ENCODE data around the gene HMCN1. TPM values are rescaled to one million over a fixed set of nuclear protein-coding genes. Genes with fewer than 3 reads are reported as not detected.

The HMCN1 gene
- 0.25 TPM in 1 of 2 replicates, not detected in the other for total RNA-seq

DNA sequence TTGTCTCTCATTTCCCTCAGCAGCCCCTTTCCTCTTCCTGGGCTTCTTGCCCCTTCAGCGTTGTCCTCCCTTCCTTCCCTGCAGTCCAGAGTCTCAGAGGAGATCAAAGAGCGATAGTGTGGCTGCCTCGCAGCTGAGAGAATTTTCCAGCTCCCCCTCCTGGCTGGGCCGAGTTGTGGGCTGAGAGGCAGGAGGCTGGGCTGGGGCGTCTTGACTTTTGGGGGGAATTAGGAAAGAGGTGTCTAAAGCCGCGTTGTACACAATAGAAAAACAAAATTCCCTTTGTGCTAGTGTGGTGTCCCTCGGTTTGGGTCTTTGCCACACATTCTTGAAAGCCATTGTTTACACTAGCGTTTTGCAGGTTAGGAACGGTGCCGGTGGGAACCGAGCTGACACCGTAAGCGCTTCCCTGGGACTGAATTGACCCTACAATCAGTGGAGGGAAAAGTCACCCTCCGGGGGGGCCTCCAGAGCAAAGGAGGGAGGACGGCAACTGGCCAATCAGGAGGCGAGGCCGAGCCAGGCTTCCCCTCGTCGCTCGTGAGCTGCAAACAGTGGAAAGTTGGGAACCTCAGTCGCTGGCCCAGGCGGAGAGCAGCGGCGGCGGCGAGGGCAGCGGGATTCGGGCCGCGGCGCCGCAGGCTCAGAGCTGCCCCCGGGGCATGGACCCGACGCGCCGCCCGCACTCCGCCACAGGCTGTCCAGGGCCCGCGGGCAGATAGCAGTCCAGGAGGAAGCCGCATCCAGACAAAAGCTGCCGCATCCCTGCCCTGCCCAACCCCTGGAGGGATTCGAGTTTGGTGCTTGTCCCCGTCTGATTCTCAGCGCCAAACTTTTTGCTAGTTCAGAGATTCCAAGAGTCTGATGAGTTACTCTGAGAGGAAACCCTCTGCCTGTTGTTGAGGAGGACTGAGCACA is at the start of gene HMCN1:
HMCN1 (plus strand) TSS at position 574 of the 918 bp plus-strand sequence. CDS start 389 bp downstream, outside the sequence.
- intact Hi-C loops (cut with micrococcal nuclease): no loop called here

DNA sequence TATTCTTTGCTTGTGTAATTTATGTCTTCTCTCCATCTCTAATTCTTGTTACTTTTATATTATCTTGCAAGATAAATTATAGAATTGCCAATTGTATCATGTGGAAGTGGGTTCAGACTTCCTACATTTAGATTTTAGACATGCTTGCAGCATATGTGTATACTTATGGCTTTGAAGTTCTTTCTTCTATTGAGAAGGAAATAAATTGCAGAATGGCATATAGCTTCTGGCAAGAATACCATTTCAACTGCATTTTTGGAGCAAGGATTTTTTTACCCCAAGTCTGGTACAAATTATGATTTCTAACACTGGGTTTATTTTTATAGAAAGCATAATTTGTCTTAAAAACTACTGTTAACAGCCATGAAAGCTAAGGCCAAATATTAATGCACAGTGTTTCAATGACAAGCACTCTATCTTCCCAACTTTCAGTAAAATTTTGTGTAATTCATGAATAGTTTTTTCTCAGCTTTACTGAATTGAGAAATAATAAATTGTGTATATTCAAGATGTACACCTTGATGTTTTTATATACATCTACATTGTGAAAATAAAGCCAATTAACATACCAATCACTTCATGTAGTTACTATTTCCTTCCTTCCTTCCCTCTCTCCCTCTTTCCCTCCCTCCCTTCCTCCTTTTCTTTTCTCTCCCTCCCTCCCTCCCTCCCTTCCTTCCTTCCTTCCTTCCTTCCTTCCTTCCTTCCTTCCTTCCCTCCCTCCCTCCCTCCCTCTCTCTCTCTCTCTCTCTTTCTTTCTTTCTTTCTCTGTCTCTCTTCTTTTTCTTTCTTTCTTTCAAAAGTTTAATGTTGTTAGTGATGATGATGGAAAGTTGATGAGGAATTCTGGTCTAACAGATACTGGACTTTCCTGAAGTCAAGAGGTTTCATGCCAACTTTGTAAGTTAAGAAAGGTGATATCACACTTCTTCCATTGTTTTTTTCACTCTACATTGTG is 47.1 kb upstream of the HMCN1 start:
- intact Hi-C loops (cut with micrococcal nuclease): loop anchor here (5.0 to 10.0 kb wide), 2 partner anchors 882 to 915 kb away; no protein-coding TSS in a partner anchor

DNA sequence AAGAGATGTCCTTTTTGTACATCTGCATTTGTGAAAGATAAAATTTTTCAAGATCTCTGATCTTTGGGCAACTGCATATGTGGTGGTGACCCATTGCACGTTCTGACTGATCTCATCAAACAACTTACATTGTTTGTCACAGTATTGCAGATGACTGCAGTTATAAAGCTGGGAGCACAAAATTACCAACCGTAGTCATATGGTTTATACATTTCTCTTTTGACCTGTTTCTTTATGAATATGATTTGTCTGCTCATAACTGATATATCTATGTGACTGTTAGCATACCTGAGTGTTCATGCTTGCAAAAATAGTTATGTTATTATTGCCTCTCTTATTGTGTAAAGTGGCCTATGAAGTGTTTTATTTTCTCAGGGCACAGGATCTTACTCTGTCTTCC is 43.7 kb upstream of the HMCN1 start:
- intact Hi-C loops (cut with micrococcal nuclease): no loop called here

DNA sequence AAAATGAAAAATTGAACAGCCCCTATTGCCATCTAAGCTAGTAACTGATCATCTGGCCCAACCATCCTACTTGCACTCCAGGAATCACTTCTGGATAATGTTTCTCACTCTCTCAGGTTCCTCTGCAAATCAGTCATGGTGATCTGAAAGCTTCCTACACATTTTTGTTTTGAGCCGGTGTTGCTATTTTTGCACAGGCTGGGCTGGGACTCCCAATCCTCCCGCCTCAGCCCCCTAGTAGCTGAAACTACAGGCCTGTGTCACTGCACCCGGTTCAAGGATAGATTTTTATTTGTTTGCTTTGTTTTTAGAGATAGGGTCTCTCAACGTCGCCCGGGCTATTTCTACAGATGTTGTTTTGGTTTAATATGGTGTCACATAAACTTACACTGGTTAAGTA is 40.5 kb upstream of the HMCN1 start:
- intact Hi-C loops (cut with micrococcal nuclease): no loop called here

DNA sequence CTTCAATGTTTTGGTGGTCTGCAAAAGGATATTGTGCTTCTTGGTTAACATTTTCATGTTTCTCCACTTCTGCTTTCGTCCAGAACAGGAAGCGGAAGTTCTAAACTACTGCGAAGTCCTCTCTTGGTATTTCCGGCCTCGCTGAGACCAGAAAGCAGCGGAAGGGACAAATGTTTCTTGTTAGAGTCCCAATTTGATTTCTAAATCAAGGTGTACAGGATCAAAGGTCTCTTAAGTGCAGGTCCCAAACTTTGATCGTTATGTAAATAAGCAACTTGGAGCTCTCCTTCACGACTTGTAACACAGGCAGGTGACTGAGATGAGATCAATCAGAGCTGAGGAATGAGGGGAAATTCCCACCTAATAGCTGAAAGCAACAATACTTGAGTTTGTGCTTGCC is 40.1 kb upstream of the HMCN1 start:
- intact Hi-C loops (cut with micrococcal nuclease): no loop called here

DNA sequence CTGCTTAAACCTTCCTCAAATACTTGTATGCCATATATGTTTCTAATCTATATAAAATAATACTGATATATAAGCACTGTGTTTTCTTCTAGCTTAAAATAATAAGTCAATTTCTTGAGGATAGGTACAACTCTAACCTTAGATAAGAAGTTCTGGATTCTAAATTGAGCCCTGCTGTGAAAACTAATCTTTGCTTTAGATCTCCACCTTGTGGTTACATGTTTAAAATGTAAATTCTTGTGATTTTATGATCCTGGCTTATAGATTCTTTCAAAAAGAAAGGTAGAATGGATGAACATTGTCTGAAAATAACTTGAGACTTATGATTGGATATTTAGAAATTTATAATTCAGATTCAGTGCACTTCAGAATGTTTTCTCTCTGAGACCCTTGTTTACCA is 38.9 kb upstream of the HMCN1 start:
- intact Hi-C loops (cut with micrococcal nuclease): loop anchor here (1.0 kb wide), 1 partner anchor 25 kb away; no protein-coding TSS in a partner anchor

DNA sequence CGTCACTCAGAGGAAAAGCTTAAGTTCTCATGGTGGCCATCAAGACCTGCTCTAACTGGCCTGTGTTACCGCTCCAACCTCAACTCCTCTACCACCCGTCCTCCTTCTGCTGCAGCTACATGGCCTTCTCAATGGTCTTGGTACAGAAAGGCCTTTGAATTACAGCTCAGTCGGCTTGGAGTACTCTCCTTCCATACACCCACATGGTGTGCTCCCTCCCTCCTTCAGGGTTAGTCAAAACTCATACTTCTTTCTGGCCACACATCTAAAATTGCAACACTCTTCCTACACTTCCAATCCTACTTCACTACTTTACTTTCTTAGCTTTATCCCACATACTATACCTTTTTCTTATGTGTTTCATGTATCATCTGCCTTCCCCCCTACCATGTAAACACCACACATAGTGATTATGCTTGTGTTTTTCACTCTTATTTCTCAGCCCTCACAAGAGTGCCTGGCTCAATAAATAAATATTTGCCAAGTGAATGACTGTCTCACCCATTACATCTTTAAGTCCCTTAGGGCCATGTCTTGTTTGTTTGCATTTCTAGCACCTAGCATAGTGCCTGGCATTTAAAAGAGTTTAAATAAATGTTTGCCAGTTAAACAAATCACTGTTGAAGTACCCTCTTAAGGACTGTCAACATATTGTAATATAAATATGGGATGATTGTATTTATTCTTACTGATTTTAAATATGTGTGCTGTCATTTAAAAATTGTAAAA is 37.6 kb upstream of the HMCN1 start:
- intact Hi-C loops (cut with micrococcal nuclease): no loop called here

DNA sequence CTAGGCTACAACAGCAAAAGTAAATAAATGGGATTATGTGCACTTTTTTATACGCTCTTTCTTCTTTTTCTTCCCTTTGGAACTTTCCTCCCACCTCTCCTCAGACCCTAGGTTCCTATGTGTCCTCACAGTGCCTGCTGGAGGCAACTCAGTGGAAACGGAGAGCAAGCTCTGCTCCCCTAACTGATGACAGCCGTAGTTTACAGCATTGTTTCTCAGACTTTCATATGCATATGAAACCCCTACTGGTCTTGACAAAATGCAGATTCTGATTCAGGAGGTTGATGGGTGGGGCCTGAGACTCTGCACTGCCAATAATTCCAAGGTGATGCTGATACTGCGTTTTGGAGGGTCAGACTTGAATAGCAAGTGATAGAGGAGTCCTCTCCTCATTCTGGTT is 34.3 kb upstream of the HMCN1 start:
- intact Hi-C loops (cut with micrococcal nuclease): no loop called here

DNA sequence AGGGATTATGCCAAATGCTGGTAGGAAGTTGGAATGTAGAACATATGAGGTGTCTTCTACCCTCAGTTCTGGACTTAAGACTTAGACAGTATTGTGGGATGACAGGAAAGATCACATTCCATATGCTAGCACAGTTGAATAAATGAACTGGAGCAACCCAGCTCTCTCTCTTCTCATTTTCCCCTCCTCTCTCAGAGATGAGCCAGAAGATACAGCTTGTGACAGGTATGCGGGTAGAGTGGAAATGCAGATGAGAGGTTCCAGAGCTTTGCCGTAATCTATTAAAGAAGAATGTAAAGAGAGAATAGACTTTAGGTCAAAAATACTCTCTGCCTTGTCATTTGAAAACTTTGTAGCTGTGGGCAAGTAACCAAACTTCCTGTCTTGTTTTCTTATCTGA is 32.5 kb upstream of the HMCN1 start:
- intact Hi-C loops (cut with micrococcal nuclease): no loop called here

DNA sequence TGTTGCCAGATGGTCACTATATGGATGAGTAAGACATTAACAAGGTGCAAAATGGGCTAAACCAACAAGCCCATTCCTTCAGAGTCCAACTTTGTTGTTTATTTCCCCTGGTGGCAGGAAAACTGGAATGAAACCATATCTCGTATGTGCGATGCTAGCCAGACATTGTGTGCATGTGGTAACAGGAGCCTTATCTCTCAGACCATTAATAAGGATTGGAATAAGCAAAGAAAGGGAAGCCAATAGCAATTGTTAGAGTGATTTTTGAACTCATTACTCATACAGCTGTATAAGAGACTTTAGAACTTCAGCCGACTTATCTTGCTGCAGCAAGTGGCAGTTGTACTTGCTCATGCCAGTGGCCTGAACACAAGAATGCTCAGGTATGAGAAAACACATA is 30.0 kb upstream of the HMCN1 start:
- intact Hi-C loops (cut with micrococcal nuclease): no loop called here

DNA sequence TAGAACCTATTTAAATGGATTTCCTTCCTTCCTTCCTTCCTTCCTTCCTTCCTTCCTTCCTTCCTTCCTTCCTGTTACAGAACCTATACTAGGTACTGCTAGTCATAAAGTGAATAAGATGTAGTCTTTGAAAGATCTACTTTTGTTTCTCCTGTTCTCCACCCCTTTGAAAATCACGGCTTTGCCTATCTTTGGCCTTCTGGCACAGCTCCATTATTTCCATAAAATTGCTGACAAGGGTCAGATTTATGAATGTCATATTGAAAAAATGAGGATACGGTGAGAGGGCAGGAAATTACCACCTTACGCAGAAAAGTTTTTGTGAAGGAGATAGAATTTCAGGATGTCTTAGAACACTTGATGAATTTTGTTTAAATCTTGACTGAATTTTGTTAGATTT is 18.1 kb upstream of the HMCN1 start:
- intact Hi-C loops (cut with micrococcal nuclease): no loop called here

DNA sequence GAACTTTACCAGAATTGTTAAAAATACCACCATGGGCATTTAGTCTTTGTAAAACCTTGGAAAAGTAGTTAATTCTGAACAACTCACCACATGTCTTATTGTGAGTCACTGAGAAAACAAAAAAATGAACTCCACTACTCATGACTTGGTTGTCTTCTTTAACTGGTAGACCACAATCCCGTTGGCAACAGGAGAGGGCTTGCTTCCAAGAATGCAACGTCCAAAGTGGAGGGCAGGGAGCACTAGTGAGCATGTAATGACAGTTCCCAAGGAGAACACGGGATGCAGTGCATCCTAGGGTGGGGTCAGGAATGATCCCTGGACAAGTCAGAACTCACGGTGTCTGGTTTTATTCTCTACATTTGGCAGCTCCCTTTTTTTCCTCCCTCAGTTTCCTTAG is 15.2 kb upstream of the HMCN1 start:
- intact Hi-C loops (cut with micrococcal nuclease): no loop called here

DNA sequence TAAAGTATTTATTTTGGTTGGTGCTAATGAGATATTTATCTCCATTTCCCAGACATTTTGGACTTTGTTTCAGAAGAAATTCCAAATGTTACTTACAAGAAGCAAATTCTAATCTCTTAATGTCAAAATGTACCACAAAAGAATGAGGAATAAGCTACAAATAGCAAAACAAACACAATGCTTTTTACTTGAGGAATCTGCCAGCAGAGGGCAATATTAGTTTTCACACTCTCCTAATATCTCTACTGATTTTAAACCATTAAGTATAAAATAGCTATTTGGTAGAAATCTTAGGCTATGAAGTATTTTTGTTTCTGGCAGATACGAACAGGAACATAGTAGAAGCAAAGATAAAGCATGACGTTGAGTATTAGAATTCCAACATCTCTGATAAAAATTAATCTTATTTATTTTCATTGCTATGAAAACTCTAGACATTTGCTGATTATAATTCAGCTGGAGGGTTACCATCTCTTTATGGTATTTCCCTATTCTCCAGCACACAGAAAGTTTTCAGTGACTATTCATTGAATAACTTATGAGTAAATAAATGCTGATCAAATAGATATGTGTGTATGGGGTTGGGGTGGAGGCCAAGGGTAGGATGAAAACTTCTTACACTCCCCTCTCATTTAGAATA is 13.4 kb upstream of the HMCN1 start:
- intact Hi-C loops (cut with micrococcal nuclease): loop anchor here (2.0 kb wide), 1 partner anchor 492 kb away; no protein-coding TSS in a partner anchor

DNA sequence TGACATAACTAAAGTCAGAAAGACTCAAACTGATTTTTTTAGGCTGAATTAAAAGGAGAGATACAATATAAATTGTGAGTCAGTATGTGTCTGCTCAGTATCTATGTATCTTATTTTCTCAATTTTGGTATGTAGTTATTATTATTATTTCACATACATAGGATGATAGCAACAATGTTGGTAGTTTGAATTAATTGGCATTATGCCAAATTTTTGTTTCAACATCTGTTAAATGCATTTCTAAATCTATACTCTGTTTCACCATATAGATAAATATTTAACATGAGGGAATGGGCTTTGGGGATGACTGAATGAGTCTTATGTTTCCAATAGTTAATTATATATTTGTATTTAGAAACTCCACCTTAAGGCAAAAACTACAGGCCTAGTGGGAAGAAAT is 12.6 kb upstream of the HMCN1 start:
- intact Hi-C loops (cut with micrococcal nuclease): loop anchor here (2.0 kb wide), 1 partner anchor 491 kb away; no protein-coding TSS in a partner anchor

DNA sequence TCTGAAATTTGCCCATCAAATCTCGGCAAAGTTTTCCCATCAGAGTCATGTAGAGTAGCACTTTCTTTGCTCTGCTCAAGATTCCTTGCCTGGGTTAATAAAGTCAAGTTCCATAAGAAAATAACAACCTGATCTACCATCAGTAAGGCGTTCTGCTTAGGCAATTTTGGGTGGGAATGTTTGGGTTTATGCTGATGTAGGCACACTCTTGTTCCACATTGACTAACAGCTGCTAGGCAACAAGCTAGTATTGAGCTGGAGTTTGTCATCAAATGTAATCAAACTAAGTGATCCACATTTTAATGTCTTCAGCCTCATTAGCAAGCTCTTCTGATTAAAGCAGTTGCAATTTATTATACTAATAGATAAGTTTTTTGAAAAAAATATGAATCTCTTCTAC is 12.1 kb upstream of the HMCN1 start:
- intact Hi-C loops (cut with micrococcal nuclease): no loop called here

DNA sequence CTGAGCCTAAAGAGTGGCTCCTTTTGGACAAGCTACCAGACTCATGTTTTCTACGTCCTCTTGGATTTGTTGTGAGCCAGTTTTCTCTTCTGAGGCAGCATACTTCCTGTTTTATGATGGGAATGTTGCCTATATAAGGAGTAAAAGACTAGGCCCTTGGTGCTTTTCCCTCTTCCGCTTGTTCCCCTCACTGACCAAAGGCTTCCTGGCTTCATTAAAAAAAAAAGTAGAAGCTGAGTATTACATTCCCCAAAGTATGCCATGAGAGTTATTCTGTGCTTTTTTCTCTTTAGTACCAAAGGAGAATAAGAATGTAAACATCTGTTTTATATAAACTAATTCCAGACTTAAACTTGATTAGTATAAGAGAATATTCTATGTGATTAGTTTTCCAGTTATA is 6.5 kb upstream of the HMCN1 start:
- intact Hi-C loops (cut with micrococcal nuclease): no loop called here

DNA sequence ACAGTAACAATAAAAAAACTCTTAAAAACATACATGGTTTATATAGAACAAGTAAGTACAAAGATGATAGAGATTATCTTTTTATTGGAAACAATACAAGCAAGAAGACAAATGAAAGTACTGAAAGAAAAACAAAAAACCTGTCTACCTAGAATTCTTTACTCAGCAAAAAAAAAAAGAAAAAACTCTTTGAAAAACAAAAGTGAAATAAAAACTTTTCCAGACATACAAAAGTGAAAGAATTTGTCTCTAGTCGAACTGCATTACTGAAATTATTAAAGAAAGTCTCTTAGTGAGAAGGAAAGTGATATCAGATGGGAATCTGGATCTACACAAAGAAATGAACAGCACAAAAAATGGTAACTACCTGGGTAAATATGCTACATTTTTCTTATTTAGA is 2.7 kb upstream of the HMCN1 start:
- intact Hi-C loops (cut with micrococcal nuclease): no loop called here

DNA sequence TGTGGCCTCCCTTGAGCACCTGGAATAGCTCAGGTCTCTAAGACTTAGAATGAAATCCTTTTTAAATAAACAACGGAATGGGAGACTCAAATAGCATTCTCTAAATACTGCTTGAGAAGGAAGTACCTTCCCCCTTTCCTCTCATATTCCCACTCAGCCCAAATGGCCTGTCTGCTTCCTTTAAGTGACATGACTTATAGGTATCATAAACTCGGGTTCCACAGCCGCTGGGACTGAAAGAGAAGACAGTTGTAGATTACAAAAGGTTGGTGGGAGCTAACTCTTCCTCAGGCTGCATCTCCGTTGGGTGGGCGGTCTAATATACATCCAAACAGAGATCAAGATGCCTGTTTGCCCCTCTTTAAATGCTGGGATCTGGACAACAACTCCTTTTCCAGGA is 1.2 kb upstream of the HMCN1 start:
- intact Hi-C loops (cut with micrococcal nuclease): no loop called here

DNA sequence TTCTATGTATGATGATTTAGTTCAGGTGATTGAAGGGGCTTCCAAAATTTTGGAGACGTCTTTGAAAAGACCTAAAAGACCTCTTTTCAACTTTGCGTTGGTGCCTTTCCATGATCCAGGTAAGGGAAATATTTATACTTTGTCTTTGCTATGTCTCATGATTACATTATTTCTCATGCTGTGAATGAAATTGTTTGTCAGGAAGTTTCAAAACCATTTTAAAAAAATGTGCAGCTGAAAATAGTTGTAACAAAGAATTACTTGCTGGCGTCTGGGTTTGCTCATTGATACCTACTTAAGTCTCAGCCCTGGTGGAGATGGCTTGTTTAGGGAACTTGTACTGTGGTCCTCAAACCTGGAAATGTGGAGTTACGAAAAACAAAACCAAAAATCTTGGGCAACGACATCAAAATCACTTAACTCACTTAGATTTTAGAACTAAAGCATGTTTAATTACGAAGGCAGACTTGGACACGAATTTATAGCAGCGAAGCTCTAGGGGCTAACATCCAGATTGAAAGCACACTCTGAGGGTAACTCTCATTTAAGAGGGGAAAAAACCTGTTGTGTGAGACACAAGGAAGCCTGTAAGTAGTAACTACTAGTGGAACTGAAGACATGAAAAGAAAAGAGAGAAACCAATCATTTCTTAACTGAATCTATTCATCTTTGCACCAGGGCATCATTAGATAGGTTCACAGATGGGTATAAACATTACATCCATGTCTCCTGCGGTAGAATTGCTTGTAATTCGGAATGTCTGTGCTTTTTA is 924 bp downstream of the HMCN1 start:
- intact Hi-C loops (cut with micrococcal nuclease): no loop called here

DNA sequence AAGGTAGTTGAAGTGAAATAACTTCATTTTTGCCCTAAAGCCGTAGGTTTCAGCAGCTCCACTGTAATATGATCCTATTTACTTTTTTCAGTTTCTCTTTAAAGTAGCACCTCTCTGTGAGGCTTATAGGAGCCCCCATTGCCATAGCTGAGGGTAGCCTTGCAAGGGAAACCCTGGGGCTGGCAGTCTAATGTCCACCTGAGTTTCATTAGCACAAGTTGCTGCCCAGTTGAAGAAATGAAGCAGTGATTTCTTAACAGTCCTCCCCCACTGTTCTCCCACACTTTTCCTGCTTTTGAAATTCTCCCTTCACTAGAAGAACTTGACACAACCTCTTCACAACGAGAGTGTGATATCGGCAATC is 1.5 kb downstream of the HMCN1 start:
- intact Hi-C loops (cut with micrococcal nuclease): no loop called here
